Fibroblast of lung (primary cell): ENCODE measurements around the gene SMIM31. TPM values are rescaled to one million over a fixed set of nuclear protein-coding genes. Genes with fewer than 3 reads are reported as not detected.
A peak's percentile ranks its signal among the peaks of the same experiment; 100 is the strongest.

Experiments
- DNase-seq, 2 donors: peaks; one replicate each; pipeline versions ENCODE4 v3.0.0 to v3.0.0-alpha.2; 2010; ENCODE audit warnings: low read depth in 2 of 2
- H2AFZ ChIP-seq: 2 replicates; pipeline ENCODE4 v1.5.1; 2012; ENCODE audit warnings: low read length, control low read depth, inconsistent platforms
- H3K27ac ChIP-seq: 2 replicates; pipeline ENCODE4 v1.5.1; 2011; ENCODE audit warnings: low read length, control low read depth; ENCODE audit not compliant: insufficient read depth
- H3K27me3 ChIP-seq: 2 replicates; pipeline ENCODE4 v1.5.1; 2011; ENCODE audit warnings: mild to moderate bottlenecking, low read length; ENCODE audit not compliant: control insufficient read depth, insufficient read depth
- H3K36me3 ChIP-seq: 2 replicates; pipeline ENCODE4 v1.5.1; 2011; ENCODE audit warnings: low read length; ENCODE audit not compliant: control insufficient read depth, insufficient read depth
- H3K4me1 ChIP-seq: 2 replicates; pipeline ENCODE4 v1.5.1; 2011; ENCODE audit warnings: low read length; ENCODE audit not compliant: control insufficient read depth, insufficient read depth; ENCODE audit errors: extremely low read depth
- H3K4me2 ChIP-seq: 2 replicates; pipeline ENCODE4 v1.5.1; 2011; ENCODE audit warnings: low read length, control low read depth; ENCODE audit not compliant: insufficient read depth; ENCODE audit errors: extremely low read depth
- H3K4me3 ChIP-seq, 4 experiments: fragments of 200-600 bp in 1 of 4; sonication (generic) in 1 of 4; replicated peaks in 1 of 4; 2 replicates each; pipeline ENCODE4 v1.5.1; 2011 to 2016; ENCODE audit warnings: low read length in 4 of 4, low read depth in 3 of 4, mild to moderate bottlenecking in 3 of 4, control low read depth in 2 of 4, inconsistent platforms in 1 of 4, mixed read lengths in 1 of 4; ENCODE audit not compliant: insufficient read depth in 1 of 4; ENCODE audit errors: control extremely low read depth in 1 of 4
- H3K79me2 ChIP-seq: 2 replicates; pipeline ENCODE4 v1.5.1; 2012; ENCODE audit warnings: mild to moderate bottlenecking, low read length, inconsistent platforms; ENCODE audit not compliant: control insufficient read depth, insufficient read depth
- H3K9ac ChIP-seq: 2 replicates; pipeline ENCODE4 v1.5.1; 2011; ENCODE audit warnings: mild to moderate bottlenecking, low read length, control low read depth; ENCODE audit not compliant: insufficient read depth
- H3K9me3 ChIP-seq: 2 replicates; pipeline ENCODE4 v1.5.1; 2012; ENCODE audit warnings: low read depth, low read length; ENCODE audit not compliant: control insufficient read depth, insufficient read depth
- H4K20me1 ChIP-seq: 2 replicates; pipeline ENCODE4 v1.5.1; 2011; ENCODE audit warnings: low read length; ENCODE audit not compliant: control insufficient read depth, insufficient read depth; ENCODE audit errors: extremely low read depth
- CTCF ChIP-seq, 2 donors: IDR thresholded peaks in 1 of 2; conservative IDR thresholded peaks in 1 of 2; 1 replicate in 1 of 2; 2 replicates in 1 of 2; pipeline ENCODE4 v1.5.1; 2011 to 2012; ENCODE audit warnings: low read length in 2 of 2, control low read depth in 1 of 2, inconsistent platforms in 1 of 2, low read depth in 1 of 2, mild to moderate bottlenecking in 1 of 2
- EZH2 ChIP-seq: IDR thresholded peaks from 2 replicates; pipeline ENCODE4 v1.5.1; 2012; ENCODE audit warnings: low read length, control low read depth, mild to moderate bottlenecking; ENCODE audit errors: missing control alignments
- polyA plus RNA-seq, 2 donors: library from polyadenylated mRNA; depleted of rRNA in 1 of 2; stranded (reverse) in 1 of 2; unstranded in 1 of 2; fragments of >200 nt; gene quantifications; 2 replicates each; pipeline ENCODE4 v1.2.1, GENCODE V29; 2011 to 2012; ENCODE audit warnings: missing spikeins in 1 of 2
- total RNA-seq: library from RNA; depleted of rRNA; stranded (reverse); fragments of >200 nt; gene quantifications from 2 replicates; pipeline ENCODE4 v1.2.1, GENCODE V29; 2014

Gene SMIM31
- total and polyA plus RNA-seq, 2 donors (not counting 1 experiment from before 2014, with no cell fraction given), result not detected

GRCh38 chr4:164731827-164732474 lies 22.0 kb upstream of the SMIM31 start:
- H3K4me2 ChIP-seq, result no peak overlapping the region
- no peak overlapping the region for H2AFZ ChIP-seq
- no peak for TF ChIP-seq EZH2
- TF ChIP-seq CTCF (conservative IDR thresholded peaks at IDR 0.05 in 1 of 2, IDR thresholded peaks at IDR 0.05 in 1 of 2; ENCODE audit: low read depth in 1 of 2, low read length in 2 of 2), result peak; percentile 92 to 93
- no peaks in the 10 kb centered on the region for H3K36me3 ChIP-seq
- no peak overlapping the region for H3K9ac ChIP-seq
- no peaks in the 10 kb centered on the region for H3K79me2 ChIP-seq
- no peaks in the 10 kb centered on the region for H3K4me1 ChIP-seq
- H4K20me1 ChIP-seq, result no peaks in the 10 kb centered on the region
- no peaks in the 10 kb centered on the region for H3K27me3 ChIP-seq
- peak; percentile 23 to 52 for DNase-seq
- H3K9me3 ChIP-seq, result no peaks in the 10 kb centered on the region
- no peak overlapping the region for H3K4me3 ChIP-seq
- H3K27ac ChIP-seq, result no peak overlapping the region

- Histone ChIP-seq H3K36me3 (no peaks in the 10 kb centered on the region), H3K4me3 (no peak overlapping the region), H3K27me3 (no peaks in the 10 kb centered on the region), H3K4me2 (no peak overlapping the region), H3K27ac (no peak overlapping the region), H4K20me1 (no peaks in the 10 kb centered on the region), H2AFZ (no peak overlapping the region), H3K9me3 (no peaks in the 10 kb centered on the region), H3K79me2 (no peaks in the 10 kb centered on the region), H3K4me1 (no peaks in the 10 kb centered on the region), H3K9ac (no peak overlapping the region)
- no peak for DNase-seq
- TF ChIP-seq EZH2 (no peak), CTCF (conservative IDR thresholded peaks at IDR 0.05 in 1 of 2, IDR thresholded peaks at IDR 0.05 in 1 of 2; ENCODE audit: low read depth in 1 of 2, low read length in 2 of 2) (no peak)
These were observed 19.4 kb upstream of the SMIM31 start for GRCh38 chr4:164734484-164734883.

- Histone ChIP-seq H4K20me1 (no peaks in the 10 kb centered on the region), H3K9ac (no peak overlapping the region), H3K4me3 (no peak overlapping the region), H3K27me3 (no peaks in the 10 kb centered on the region), H3K4me2 (no peak overlapping the region), H3K4me1 (no peaks in the 10 kb centered on the region), H3K27ac (no peak overlapping the region), H3K79me2 (no peaks in the 10 kb centered on the region), H3K9me3 (no peaks in the 10 kb centered on the region), H3K36me3 (no peaks in the 10 kb centered on the region), H2AFZ (no peak overlapping the region)
- TF ChIP-seq CTCF (conservative IDR thresholded peaks at IDR 0.05 in 1 of 2, IDR thresholded peaks at IDR 0.05 in 1 of 2; ENCODE audit: low read depth in 1 of 2, low read length in 2 of 2), result peak in 1 of 2 donors; percentile 31
- TF ChIP-seq EZH2, result no peak
- peak; percentile 8 to 44 for DNase-seq
These were observed 5.6 kb upstream of the SMIM31 start for GRCh38 chr4:164748375-164748774.
